ENCODE results near the gene TMEM240. TPM values are rescaled to one million over a fixed set of nuclear protein-coding genes. Genes with fewer than 3 reads are reported as not detected.

Gene TMEM240
- total and polyA plus RNA-seq, 9 of the 15 experiments (the other 6 are each of a cell fraction or from before 2014, with no cell fraction given), result 0.24 to 2.0 (median 0.69) TPM; not detected in 5

GRCh38 chr1:1573843-1574720 is 33.7 kb upstream of the TMEM240 start (continued):
- TF ChIP-seq TBL1XR1 (IDR thresholded peaks at IDR 0.05; ENCODE audit: low read length in 2 of 2) (no peak), NONO (IDR thresholded peaks at IDR 0.05; ENCODE audit: low read depth in 2 of 2, low read length in 1 of 2) (peak in 1 of 2 experiments; percentile 78; a peak in 1 of 4 replicates), ZNF79 (CRISPR knock-in tag; IDR thresholded peaks at IDR 0.05; ENCODE audit: low read depth) (no peak), XRCC4 (IDR thresholded peaks at IDR 0.05; ENCODE audit: extremely low read depth, insufficient read depth, insufficient read length) (no peak), PRPF4 (IDR thresholded peaks at IDR 0.05; ENCODE audit: insufficient read depth, low read depth, low read length, poor library complexity, severe bottlenecking) (peak; percentile 49), DIDO1 (tag; IDR thresholded peaks at IDR 0.05; ENCODE audit: low read depth) (no peak), PCBP1 (IDR thresholded peaks at IDR 0.05; ENCODE audit: low read depth, low read length, poor library complexity, severe bottlenecking) (peak; percentile 77), KAT2B (IDR thresholded peaks at IDR 0.05; ENCODE audit: low read depth, low read length) (no peak), ZNF311 (CRISPR knock-in tag; IDR thresholded peaks at IDR 0.05) (no peak), RBM15 (IDR thresholded peaks at IDR 0.05; ENCODE audit: insufficient read depth, low read length) (no peak), GTF2A2 (tag; IDR thresholded peaks at IDR 0.05) (no peak; the same call in 1 of the 2 replicates), RNF2 (IDR thresholded peaks at IDR 0.05) (no peak), ZNF212 (CRISPR knock-in tag; IDR thresholded peaks at IDR 0.05) (no peak), MCM2 (IDR thresholded peaks at IDR 0.05; ENCODE audit: low read depth) (no peak), ZBTB7A (IDR thresholded peaks at IDR 0.05; ENCODE audit: borderline replicate concordance, control insufficient read depth, low read depth, low read length) (peak; percentile 69; the same call in 1 of the 2 replicates), HES1 (IDR thresholded peaks at IDR 0.05; ENCODE audit: low read depth) (no peak), SIN3A (IDR thresholded peaks at IDR 0.05; ENCODE audit: borderline replicate concordance in 2 of 2, control insufficient read depth in 1 of 2, low read depth in 2 of 2, low read length in 2 of 2) (peak in 1 of 2 experiments; percentile 85; a peak in 3 of 4 replicates), ID3 (CRISPR knock-in tag; IDR thresholded peaks at IDR 0.05) (no peak), ID3 (tag; IDR thresholded peaks at IDR 0.05) (no peak), RBM14 (IDR thresholded peaks at IDR 0.05; ENCODE audit: borderline replicate concordance, insufficient read depth, low read depth, low read length) (peak; percentile 80; the same call in 1 of the 2 replicates), CREBBP (IDR thresholded peaks at IDR 0.05; ENCODE audit: low read depth, low read length) (no peak), GATAD2B (IDR thresholded peaks at IDR 0.05; ENCODE audit: borderline replicate concordance) (no peak)
- TF ChIP-seq, protein P1, sequence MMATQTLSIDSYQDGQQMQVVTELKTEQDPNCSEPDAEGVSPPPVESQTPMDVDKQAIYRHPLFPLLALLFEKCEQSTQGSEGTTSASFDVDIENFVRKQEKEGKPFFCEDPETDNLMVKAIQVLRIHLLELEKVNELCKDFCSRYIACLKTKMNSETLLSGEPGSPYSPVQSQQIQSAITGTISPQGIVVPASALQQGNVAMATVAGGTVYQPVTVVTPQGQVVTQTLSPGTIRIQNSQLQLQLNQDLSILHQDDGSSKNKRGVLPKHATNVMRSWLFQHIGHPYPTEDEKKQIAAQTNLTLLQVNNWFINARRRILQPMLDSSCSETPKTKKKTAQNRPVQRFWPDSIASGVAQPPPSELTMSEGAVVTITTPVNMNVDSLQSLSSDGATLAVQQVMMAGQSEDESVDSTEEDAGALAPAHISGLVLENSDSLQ (IDR thresholded peaks at IDR 0.05), result no peak
